Suprapubic skin (tissue), 3 donors: ENCODE data around the gene TMEM17.

Experiments used
- CTCF ChIP-seq, 2 donors: fragments of 200-600 bp in 1 of 2; fragments of 450-650 bp in 1 of 2; sonication (generic) in 1 of 2; IDR thresholded peaks; one replicate each; pipeline ENCODE4 v1.5.1; 2016 to 2019; ENCODE audit warnings: antibody characterized with exemption in 2 of 2, mild to moderate bottlenecking in 1 of 2, moderate library complexity in 1 of 2
- POLR2A ChIP-seq, 2 donors: fragments of 450-650 bp; IDR thresholded peaks; one replicate each; pipeline ENCODE4 v1.6.1; 2017; ENCODE audit warnings: antibody characterized with exemption in 2 of 2, mild to moderate bottlenecking in 2 of 2, moderate library complexity in 2 of 2

GRCh38 chr2:62469114-62469513 lies 36.9 kb downstream of the TMEM17 start:
- TF ChIP-seq CTCF (IDR thresholded peaks at IDR 0.05) = no peak
- no peak for TF ChIP-seq POLR2A (IDR thresholded peaks at IDR 0.05)
